ENCODE data around the gene MTHFD1L.

DNA sequence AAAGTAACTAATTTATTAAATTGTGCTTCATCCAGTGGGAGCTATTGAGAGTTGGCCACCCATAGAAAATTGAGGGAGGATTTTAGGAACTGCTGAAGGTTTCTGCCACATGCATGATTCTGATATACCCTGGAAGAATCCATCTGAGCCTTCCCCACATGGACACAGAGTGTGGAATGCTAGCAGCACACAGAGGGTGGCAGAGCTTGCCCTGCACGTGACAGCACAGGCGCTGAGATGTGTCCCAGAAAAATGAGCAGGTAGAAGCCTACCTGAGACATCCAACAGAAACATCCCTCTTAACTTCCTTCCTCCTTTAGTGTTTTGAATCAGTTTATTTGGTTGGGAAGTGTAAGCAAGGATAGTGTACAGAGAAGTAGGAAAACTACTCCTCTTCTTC is 96.9 kb downstream of the MTHFD1L start:
- TF ChIP-seq, protein P1, sequence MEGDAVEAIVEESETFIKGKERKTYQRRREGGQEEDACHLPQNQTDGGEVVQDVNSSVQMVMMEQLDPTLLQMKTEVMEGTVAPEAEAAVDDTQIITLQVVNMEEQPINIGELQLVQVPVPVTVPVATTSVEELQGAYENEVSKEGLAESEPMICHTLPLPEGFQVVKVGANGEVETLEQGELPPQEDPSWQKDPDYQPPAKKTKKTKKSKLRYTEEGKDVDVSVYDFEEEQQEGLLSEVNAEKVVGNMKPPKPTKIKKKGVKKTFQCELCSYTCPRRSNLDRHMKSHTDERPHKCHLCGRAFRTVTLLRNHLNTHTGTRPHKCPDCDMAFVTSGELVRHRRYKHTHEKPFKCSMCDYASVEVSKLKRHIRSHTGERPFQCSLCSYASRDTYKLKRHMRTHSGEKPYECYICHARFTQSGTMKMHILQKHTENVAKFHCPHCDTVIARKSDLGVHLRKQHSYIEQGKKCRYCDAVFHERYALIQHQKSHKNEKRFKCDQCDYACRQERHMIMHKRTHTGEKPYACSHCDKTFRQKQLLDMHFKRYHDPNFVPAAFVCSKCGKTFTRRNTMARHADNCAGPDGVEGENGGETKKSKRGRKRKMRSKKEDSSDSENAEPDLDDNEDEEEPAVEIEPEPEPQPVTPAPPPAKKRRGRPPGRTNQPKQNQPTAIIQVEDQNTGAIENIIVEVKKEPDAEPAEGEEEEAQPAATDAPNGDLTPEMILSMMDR (IDR thresholded peaks at IDR 0.05), result no peak
- TF ChIP-seq EP300 (IDR thresholded peaks at IDR 0.05), result no peak
- TF ChIP-seq POLR2AphosphoS5 (IDR thresholded peaks at IDR 0.05), result no peak
